Measurements from ENCODE around the gene SLC9A3.
"Not testable (repeated sequence)": the region's sequence is repeated elsewhere in the genome, so short reads cannot be mapped to it uniquely, and the experiment has no call there.

- TF ChIP-seq, protein P1, sequence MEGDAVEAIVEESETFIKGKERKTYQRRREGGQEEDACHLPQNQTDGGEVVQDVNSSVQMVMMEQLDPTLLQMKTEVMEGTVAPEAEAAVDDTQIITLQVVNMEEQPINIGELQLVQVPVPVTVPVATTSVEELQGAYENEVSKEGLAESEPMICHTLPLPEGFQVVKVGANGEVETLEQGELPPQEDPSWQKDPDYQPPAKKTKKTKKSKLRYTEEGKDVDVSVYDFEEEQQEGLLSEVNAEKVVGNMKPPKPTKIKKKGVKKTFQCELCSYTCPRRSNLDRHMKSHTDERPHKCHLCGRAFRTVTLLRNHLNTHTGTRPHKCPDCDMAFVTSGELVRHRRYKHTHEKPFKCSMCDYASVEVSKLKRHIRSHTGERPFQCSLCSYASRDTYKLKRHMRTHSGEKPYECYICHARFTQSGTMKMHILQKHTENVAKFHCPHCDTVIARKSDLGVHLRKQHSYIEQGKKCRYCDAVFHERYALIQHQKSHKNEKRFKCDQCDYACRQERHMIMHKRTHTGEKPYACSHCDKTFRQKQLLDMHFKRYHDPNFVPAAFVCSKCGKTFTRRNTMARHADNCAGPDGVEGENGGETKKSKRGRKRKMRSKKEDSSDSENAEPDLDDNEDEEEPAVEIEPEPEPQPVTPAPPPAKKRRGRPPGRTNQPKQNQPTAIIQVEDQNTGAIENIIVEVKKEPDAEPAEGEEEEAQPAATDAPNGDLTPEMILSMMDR (IDR thresholded peaks at IDR 0.05): not testable (repeated sequence)
- TF ChIP-seq POLR2AphosphoS5, EP300 (IDR thresholded peaks at IDR 0.05): not testable (repeated sequence)
These were observed 16.2 kb downstream of the SLC9A3 start for GRCh38 chr5:507986-508575.

All from esophagus muscularis mucosa (tissue), 4 donors.